IMR-90 (cell line): ENCODE results near the gene NUDT8. TPM values are rescaled to one million over a fixed set of nuclear protein-coding genes. Genes with fewer than 3 reads are reported as not detected.

ENCODE experiments used
- ATAC-seq: fragments of 200-7000 bp; cut with Tn5 transposase; 2 replicates; pipeline ENCODE4 v1.9.1; 2020; ENCODE audit warnings: low read depth, mild to moderate bottlenecking, moderate library complexity
- BruUV-seq: library from RNA; stranded (reverse); fragments of 400-500 nt; replicated peaks from 2 replicates; lab custom pipeline; 2021; lab: Mats Ljungman, UMichigan
- CTCF ChIA-PET: fragments of 300-600 bp; formaldehyde crosslinking; extraction: SDS; loops from one replicate; lab custom pipeline; 2021; ENCODE audit warnings: antibody characterized with exemption; lab: Yijun Ruan, JAX
- POLR2A ChIA-PET: fragments of 300-600 bp; sonication (Branson Sonifier 250); formaldehyde crosslinking; loops from one replicate; lab custom pipeline; 2022; ENCODE audit warnings: antibody characterized with exemption; ENCODE audit not compliant: unreplicated experiment; lab: Charles Lee
- DNase-seq: peaks from one replicate; pipeline ENCODE4 v3.0.0; 2013
- H2AFZ ChIP-seq: replicated peaks from 2 replicates; pipeline ENCODE3; 2013; ENCODE audit warnings: low read length, mild to moderate bottlenecking; ENCODE audit not compliant: poor library complexity
- H2AK5ac ChIP-seq: 2 replicates; pipeline ENCODE4 v1.6.1; 2013; ENCODE audit warnings: low read depth, low read length, inconsistent platforms
- H2AK9ac ChIP-seq: replicated peaks from 2 replicates; pipeline ENCODE3; 2013; ENCODE audit warnings: mild to moderate bottlenecking, low read depth, low read length, moderate library complexity; ENCODE audit not compliant: poor library complexity
- H2BK120ac ChIP-seq: 2 replicates; pipeline ENCODE4 v1.6.1; 2013; ENCODE audit warnings: low read depth, low read length, inconsistent platforms
- H2BK15ac ChIP-seq: 3 replicates; pipeline ENCODE4 v1.6.1; 2013; ENCODE audit warnings: low read depth, low read length, inconsistent platforms
- H2BK20ac ChIP-seq: 2 replicates; pipeline ENCODE4 v1.6.1; 2013; ENCODE audit warnings: low read depth, mild to moderate bottlenecking, inconsistent platforms, low read length, moderate library complexity
- H2BK5ac ChIP-seq: 2 replicates; pipeline ENCODE4 v1.6.1; 2013; ENCODE audit warnings: mild to moderate bottlenecking, low read depth, low read length, inconsistent platforms; ENCODE audit not compliant: poor library complexity, severe bottlenecking
- H3K14ac ChIP-seq: replicated peaks from 2 replicates; pipeline ENCODE4 v1.6.1; 2013; ENCODE audit warnings: low read depth, low read length, inconsistent platforms
- H3K18ac ChIP-seq: 2 replicates; pipeline ENCODE4 v1.6.1; 2013; ENCODE audit warnings: low read depth, low read length, control low read depth
- H3K23ac ChIP-seq: 2 replicates; pipeline ENCODE4 v1.6.1; 2013; ENCODE audit warnings: low read depth, low read length, inconsistent platforms
- H3K27ac ChIP-seq: 2 replicates; pipeline ENCODE4 v1.5.1; 2013; ENCODE audit warnings: mild to moderate bottlenecking, control low read depth, low read length; ENCODE audit not compliant: insufficient read depth
- H3K27me3 ChIP-seq: 2 replicates; pipeline ENCODE4 v1.6.1; 2013; ENCODE audit warnings: low read length; ENCODE audit not compliant: control insufficient read depth, insufficient read depth
- H3K36me3 ChIP-seq: 2 replicates; pipeline ENCODE4 v1.6.1; 2013; ENCODE audit warnings: low read length, mixed read lengths; ENCODE audit not compliant: control insufficient read depth, insufficient read depth
- H3K4ac ChIP-seq: 2 replicates; pipeline ENCODE4 v1.6.1; 2013; ENCODE audit warnings: low read depth, low read length, inconsistent platforms
- H3K4me1 ChIP-seq: 2 replicates; pipeline ENCODE4 v1.6.1; 2013; ENCODE audit warnings: low read length, mixed read lengths; ENCODE audit not compliant: control insufficient read depth, insufficient read depth
- H3K4me2 ChIP-seq: 2 replicates; pipeline ENCODE4 v1.6.1; 2013; ENCODE audit warnings: low read depth, mild to moderate bottlenecking, control low read depth, low read length, moderate library complexity
- H3K4me3 ChIP-seq: 2 replicates; pipeline ENCODE4 v1.5.1; 2013; ENCODE audit warnings: low read depth, mild to moderate bottlenecking, control low read depth, low read length, moderate library complexity; ENCODE audit not compliant: insufficient read depth
- H3K56ac ChIP-seq: 2 replicates; pipeline ENCODE4 v1.6.1; 2013; ENCODE audit warnings: low read length, inconsistent platforms; ENCODE audit not compliant: insufficient read depth; ENCODE audit errors: extremely low read depth
- H3K79me1 ChIP-seq, 2 experiments: 2 replicates each; pipeline ENCODE4 v1.6.1; 2013; ENCODE audit warnings: low read length in 2 of 2, inconsistent platforms in 1 of 2, low read depth in 1 of 2
- H3K9ac ChIP-seq: 2 replicates; pipeline ENCODE4 v1.6.1; 2013; ENCODE audit warnings: low read depth, low read length, control low read depth
- H3K9me1 ChIP-seq: 2 replicates; pipeline ENCODE4 v1.6.1; 2013; ENCODE audit warnings: low read length, inconsistent platforms; ENCODE audit not compliant: insufficient read depth
- H3K9me3 ChIP-seq: 2 replicates; pipeline ENCODE4 v1.6.1; 2013; ENCODE audit warnings: low read length; ENCODE audit not compliant: control insufficient read depth, insufficient read depth
- H4K20me1 ChIP-seq: 2 replicates; pipeline ENCODE4 v1.6.1; 2013; ENCODE audit warnings: low read length, inconsistent platforms; ENCODE audit not compliant: insufficient read depth
- H4K5ac ChIP-seq: 2 replicates; pipeline ENCODE4 v1.6.1; 2013; ENCODE audit warnings: mild to moderate bottlenecking, low read depth, low read length, control low read depth
- H4K8ac ChIP-seq, 2 experiments: 2 replicates each; pipeline ENCODE4 v1.6.1; 2013; ENCODE audit warnings: low read depth in 2 of 2, low read length in 2 of 2, control low read depth in 1 of 2, inconsistent platforms in 1 of 2
- H4K91ac ChIP-seq: 2 replicates; pipeline ENCODE4 v1.6.1; 2013; ENCODE audit warnings: low read depth, low read length, inconsistent platforms; ENCODE audit not compliant: insufficient read depth
- BHLHE40 ChIP-seq: fragments of 150-350 bp; IDR thresholded peaks from 2 replicates; pipeline ENCODE4 v1.6.1; 2016; ENCODE audit warnings: mild to moderate bottlenecking, low read depth, low read length
- CEBPB ChIP-seq: IDR thresholded peaks from 2 replicates; pipeline ENCODE4 v1.6.1; 2012; ENCODE audit warnings: low read depth, low read length, improper control_type of control experiment
- ELK1 ChIP-seq: fragments of 150-350 bp; IDR thresholded peaks from 2 replicates; pipeline ENCODE4 v1.6.1; 2016; ENCODE audit warnings: low read depth, mild to moderate bottlenecking, low read length, moderate library complexity, borderline replicate concordance
- FOS ChIP-seq: fragments of 150-350 bp; IDR thresholded peaks from 2 replicates; pipeline ENCODE4 v1.6.1; 2016; ENCODE audit warnings: low read depth, low read length
- MAZ ChIP-seq: IDR thresholded peaks from 2 replicates; pipeline ENCODE4 v1.6.1; 2012; ENCODE audit warnings: low read depth, mild to moderate bottlenecking, low read length, improper control_type of control experiment, moderate library complexity, borderline replicate concordance
- NFE2L2 ChIP-seq: fragments of 150-350 bp; IDR thresholded peaks from 2 replicates; pipeline ENCODE4 v1.6.1; 2016; ENCODE audit warnings: low read depth, mild to moderate bottlenecking, low read length
- POLR2A ChIP-seq: IDR thresholded peaks from 2 replicates; pipeline ENCODE4 v1.6.1; 2012; ENCODE audit warnings: mild to moderate bottlenecking, low read depth, low read length
- USF2 ChIP-seq: fragments of 150-350 bp; IDR thresholded peaks from 2 replicates; pipeline ENCODE4 v1.6.1; 2017; ENCODE audit warnings: mild to moderate bottlenecking, antibody characterized with exemption, low read length, low read depth
- WGBS, 2 experiments: methylation state at CpG; one replicate each; pipeline versions ENCODE4 v1.1.5 to v1.1.7; 2013; ENCODE audit warnings: missing lambda C conversion rate in 2 of 2; ENCODE audit not compliant: insufficient read length in 1 of 2; ENCODE audit errors: extremely low coverage in 2 of 2; 5-methylcytosine and 5-hydroxymethylcytosine counted together
- dilution Hi-C: fragments of 300-500 bp; cut with HindIII; formaldehyde crosslinking; loops from one replicate; pipeline ENCODE4 v1.14.3; 2018; ENCODE audit warnings: low sequenced_read_pairs; ENCODE audit not compliant: unreplicated experiment
- in situ Hi-C: fragments of 300-500 bp; cut with MboI; formaldehyde crosslinking; loops from 3 replicates; pipeline ENCODE4 v1.14.3; 2019; ENCODE audit warnings: low sequenced_read_pairs, inconsistent platforms, mixed read lengths
- intact Hi-C: fragments of 100-400 bp; cut with micrococcal nuclease; formaldehyde crosslinking; loops from 2 replicates; pipeline ENCODE4 v1.10.0; 2022
- polyA plus RNA-seq, 3 experiments: library from polyadenylated mRNA; depleted of rRNA; stranded (reverse); fragments of >200 nt; gene quantifications; 2 replicates each; pipeline ENCODE4 v1.2.3, GENCODE V29; 2012; ENCODE audit warnings: low replicate concordance in 1 of 3
- total RNA-seq: library from RNA; depleted of rRNA; stranded (reverse); fragments of >200 nt; gene quantifications from 2 replicates; pipeline ENCODE4 v1.2.3, GENCODE V29; 2012

The NUDT8 gene
- total and polyA plus RNA-seq, 2 of the 4 experiments (the other 2 are of a cell fraction): 1.4 to 2.5 TPM

GRCh38 chr11:67673902-67674301, 44.2 kb upstream of the NUDT8 start:
- ATAC-seq: no peak
- Histone ChIP-seq H4K91ac (no peak overlapping the region), H2AFZ (no peak overlapping the region), H3K9ac (no peak overlapping the region), H3K4me2 (no peak overlapping the region), H2BK20ac (no peak overlapping the region), H3K36me3 (no peaks in the 10 kb centered on the region), H3K23ac (no peak overlapping the region), H3K14ac (no peak overlapping the region), H3K9me1 (no peaks in the 10 kb centered on the region), H2AK5ac (no peak overlapping the region), H2AK9ac (no peak overlapping the region), H4K20me1 (no peaks in the 10 kb centered on the region), H3K9me3 (no peaks in the 10 kb centered on the region), H4K5ac (no peak overlapping the region), H3K56ac (no peak overlapping the region), H3K4me1 (no peaks in the 10 kb centered on the region), H3K4ac (no peak overlapping the region), H3K27me3 (peaks cover 17% of the 10 kb centered on the region), H2BK120ac (no peak overlapping the region), H3K27ac (no peak overlapping the region), H3K18ac (no peak overlapping the region), H4K8ac (no peak overlapping the region), H2BK15ac (no peak overlapping the region), H3K4me3 (no peak overlapping the region), H3K79me1 (no peaks in the 10 kb centered on the region), H2BK5ac (no peak overlapping the region)
- in situ Hi-C loops: no loop called here
- BruUV-seq: no TSS peak
- dilution Hi-C loops: no loop called here
- ChIA-PET CTCF (no interaction called here), POLR2A (no interaction called here)
- WGBS, 2 experiments: no CpG with 5 or more reads among the region's 8 CpGs
- DNase-seq: no peak
- TF ChIP-seq FOS (no peak), CEBPB (no peak), ELK1 (no peak), POLR2A (no peak), BHLHE40 (no peak), USF2 (no peak), NFE2L2 (no peak), MAZ (no peak)
- intact Hi-C loops: no loop called here
